AG09309 (cell line): ENCODE results near the gene TKT.
"Not testable (repeated sequence)": the region's sequence is repeated elsewhere in the genome, so short reads cannot be mapped to it uniquely, and the experiment has no call there.

ENCODE experiments used
- DNase-seq: peaks from one replicate; pipeline ENCODE4 v3.0.0-alpha.2; 2010; ENCODE audit warnings: low read depth
- H3K4me3 ChIP-seq: 2 replicates; pipeline ENCODE4 v1.5.1; 2011; ENCODE audit warnings: mild to moderate bottlenecking, low read depth, low read length, moderate library complexity; ENCODE audit not compliant: control insufficient read depth
- TF ChIP-seq, protein P1 (sequence below): IDR thresholded peaks from 2 replicates; pipeline ENCODE4 v1.5.1; 2011; ENCODE audit warnings: mild to moderate bottlenecking, low read depth, low read length, inconsistent platforms; ENCODE audit not compliant: insufficient read depth, control insufficient read depth; ENCODE audit errors: missing control alignments

The TKT gene

DNA sequence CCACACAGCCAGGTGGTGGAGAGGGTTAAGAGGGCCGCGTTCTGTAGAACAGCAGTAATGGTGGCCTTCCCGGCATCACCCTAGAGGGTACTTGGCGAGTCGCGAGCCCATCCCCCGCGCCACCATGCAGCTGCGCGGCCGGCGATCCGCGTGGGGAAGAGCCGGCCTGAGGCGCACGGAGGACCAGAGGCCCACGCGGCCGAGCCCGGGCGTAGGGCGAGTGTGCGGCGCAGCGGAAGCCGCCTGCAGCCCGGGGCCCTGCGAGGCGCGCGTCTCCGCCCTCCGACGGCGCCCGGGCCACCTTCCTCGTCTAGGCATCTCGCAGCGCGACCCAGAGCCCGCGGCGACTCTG lies 423 bp downstream of the TKT start:
- H3K4me3 ChIP-seq = peak overlapping the region; percentile 93
- DNase-seq = no peak
- TF ChIP-seq, protein P1, sequence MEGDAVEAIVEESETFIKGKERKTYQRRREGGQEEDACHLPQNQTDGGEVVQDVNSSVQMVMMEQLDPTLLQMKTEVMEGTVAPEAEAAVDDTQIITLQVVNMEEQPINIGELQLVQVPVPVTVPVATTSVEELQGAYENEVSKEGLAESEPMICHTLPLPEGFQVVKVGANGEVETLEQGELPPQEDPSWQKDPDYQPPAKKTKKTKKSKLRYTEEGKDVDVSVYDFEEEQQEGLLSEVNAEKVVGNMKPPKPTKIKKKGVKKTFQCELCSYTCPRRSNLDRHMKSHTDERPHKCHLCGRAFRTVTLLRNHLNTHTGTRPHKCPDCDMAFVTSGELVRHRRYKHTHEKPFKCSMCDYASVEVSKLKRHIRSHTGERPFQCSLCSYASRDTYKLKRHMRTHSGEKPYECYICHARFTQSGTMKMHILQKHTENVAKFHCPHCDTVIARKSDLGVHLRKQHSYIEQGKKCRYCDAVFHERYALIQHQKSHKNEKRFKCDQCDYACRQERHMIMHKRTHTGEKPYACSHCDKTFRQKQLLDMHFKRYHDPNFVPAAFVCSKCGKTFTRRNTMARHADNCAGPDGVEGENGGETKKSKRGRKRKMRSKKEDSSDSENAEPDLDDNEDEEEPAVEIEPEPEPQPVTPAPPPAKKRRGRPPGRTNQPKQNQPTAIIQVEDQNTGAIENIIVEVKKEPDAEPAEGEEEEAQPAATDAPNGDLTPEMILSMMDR = no peak

DNA sequence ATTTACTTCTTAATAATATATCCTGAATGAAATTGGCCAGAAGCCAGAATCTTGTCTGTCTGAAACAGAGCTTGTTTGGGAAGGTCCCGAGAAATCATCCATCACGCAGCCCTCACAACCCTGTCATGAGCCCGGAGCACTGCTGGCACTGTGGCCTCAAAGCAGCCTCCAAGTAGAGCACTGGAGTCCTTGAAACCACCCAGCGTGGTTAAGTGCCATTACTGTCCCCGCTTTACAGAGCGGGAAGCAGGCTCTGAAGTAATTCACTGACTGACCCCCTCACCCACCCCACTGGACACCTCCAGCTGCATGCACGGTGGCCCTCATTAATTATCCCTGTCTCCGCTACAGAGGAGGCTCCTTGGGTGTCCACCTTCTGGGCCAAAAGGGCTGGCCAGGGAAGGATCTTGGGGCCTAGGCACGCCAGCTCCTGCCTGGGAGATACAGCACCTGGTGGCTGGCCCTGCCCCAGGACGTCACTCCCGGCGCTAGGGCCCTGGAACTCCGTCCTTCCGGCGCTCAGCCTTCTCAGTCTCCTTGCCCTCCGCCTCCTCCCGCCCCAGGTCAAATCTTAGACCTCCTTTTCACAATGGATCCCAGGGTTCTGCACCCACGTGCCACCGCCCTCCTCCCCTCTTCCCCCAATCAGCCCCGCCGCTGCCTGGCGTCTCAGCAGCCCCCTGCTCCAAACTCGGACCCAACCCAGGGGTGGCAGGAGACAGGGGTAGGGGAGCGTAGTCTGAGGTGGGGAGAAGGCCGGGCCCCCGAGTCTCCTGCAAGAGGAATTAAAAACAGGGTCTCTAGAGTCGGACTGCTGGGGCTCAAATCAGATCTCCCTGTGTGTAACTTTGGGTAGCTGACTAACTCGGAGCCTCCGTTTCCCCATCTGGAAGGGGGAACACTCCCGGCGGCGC lies 1.1 kb downstream of the TKT start:
- DNase-seq = no peak
- TF ChIP-seq, protein P1 = no peak

DNA sequence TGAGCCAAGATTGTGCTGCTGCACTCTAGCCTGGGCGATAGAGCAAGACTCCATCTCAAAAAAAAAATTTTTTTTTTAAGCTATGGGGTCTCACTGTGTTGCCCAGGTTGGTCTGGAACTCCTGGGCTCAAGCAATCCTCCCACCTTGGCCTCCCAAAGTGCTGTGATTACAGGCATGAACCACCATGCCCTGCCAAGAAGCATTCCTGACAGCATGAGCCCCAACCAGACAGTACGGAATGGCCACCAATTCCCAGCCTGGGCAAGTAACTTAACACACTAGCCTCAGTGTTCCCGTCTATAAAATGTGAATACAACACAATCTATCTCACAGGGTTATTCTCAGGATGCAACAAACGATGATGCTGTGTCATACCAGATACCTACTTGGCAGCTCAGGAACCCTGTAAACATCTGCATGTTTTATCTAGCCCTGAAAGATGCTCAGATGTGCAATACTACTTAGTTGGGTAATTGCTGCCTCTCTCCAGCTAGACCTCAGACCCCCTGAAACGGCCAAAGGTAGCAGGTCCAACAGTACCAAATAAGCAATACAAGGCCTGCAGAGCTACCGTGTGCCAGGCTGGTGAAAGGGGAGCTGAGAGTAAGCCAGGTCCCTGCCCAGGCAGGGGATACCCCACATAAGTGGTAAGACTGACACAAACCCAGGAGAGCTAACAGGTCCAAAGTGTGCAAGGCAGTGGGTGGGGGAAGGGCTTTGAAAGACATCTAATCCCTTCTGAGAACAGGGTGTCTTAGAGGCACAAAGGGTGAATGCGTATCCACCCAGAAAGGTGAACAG lies 1.9 kb downstream of the TKT start:
- TF ChIP-seq, protein P1 = no peak
- peak overlapping the region; percentile 93 for H3K4me3 ChIP-seq
- no peak for DNase-seq

More for the DNA sequence above, 1.1 kb downstream of the TKT start:
- H3K4me3 ChIP-seq = peak overlapping the region; percentile 93

DNA sequence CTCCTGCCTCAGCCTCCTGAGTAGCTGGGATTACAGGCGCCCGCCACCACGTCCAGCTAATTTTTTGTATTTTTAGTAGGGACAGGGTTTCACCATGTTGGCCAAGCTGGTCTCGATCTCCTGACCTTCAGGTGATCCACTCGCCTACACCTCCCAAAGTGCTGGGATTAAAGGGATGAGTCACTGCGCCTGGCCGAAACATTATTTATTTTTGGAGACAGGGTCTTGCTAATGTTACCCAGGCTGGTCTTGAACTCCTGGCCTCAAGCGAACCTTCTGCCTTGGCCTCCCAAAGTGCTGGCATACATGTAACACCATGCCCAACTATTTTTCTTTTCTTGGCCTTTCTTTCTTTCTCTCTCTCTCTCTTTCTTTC lies 2.9 kb downstream of the TKT start:
- H3K4me3 ChIP-seq, DNase-seq: not testable (repeated sequence)

DNA sequence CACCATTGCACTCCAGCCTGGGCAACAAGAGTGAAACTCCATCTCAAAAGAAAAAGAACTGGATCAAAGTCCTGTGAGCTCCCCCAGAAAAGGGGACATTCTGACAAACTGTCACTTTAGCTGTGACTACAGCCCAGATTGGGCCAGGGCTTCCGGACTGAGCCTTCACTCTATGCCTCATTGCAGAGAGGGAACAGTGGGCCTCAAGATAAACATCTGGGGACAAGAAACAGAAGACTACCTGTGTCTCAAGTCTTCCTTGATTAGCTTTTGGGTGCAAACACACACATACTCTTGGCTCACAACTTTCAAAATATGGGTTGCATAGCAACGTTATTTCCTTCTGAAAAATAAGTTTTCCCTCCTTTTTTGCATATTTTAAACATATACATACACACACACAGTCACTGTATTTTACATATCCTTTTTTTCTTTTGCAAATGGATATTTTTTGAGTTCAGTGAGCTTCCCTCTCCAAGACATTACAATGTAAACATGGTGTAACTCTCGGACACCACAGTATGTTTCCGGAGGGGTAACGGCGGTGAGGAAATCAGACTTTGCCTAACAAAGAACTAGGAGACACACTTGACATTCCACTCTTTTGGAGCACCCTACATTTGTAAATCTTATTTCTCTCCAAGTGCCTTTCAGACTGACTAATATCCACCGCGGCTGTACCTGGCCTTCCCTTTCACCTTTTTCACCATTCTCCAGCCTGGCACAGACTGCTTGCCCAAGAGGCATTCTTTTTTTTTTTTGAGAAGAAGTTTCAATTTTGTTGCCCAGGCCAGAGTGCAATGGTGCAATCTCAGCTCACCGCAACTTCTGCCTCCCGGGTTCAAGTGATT lies 3.5 kb downstream of the TKT start:
- TF ChIP-seq, protein P1 = no peak
- no peak for DNase-seq
- no peak overlapping the region for H3K4me3 ChIP-seq

DNA sequence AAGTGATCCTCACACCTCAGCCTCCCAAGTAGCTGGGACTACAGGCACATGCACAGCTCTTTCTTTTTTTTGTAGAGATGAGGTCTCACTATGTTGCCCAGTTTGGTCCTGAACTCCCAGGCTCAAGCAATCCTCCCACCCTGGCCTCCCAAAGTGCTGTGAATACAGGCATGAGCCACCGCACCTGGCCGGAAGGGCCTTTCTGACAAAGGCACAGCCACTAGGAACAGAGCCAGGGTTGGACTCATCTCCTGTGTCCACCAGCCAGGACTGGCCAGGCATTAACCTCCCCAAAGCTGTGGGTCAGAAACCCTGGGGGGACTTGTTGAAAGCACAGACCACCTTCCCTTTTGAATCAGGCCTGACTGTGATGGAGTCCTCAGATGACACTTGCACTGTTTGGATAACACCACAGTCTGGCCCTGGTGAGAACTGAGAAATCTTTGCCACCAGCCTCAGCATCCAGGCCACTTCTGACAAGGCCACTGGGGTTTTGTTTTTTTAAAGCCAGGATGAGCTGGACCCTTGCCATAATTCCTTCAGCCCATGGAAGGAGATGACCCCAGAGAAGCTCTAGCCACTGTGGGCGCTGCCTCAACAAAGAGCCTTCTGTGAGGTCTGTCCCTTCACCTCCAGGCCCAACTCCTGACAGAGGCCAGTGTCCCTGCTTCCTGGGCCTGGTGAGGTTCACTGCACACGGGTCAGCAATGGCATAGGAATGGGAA lies 4.8 kb downstream of the TKT start:
- no peak overlapping the region for H3K4me3 ChIP-seq
- TF ChIP-seq, protein P1 = no peak
- no peak for DNase-seq
